ENCODE results near the gene ATP6V0A1.

GRCh38 chr17:42520540-42520951 is 61.9 kb downstream of the ATP6V0A1 start:
- TF ChIP-seq CTCF (conservative IDR thresholded peaks at IDR 0.05; ENCODE audit: low read depth in 2 of 2) (peak; percentile 48 to 60), JUNB (IDR thresholded peaks at IDR 0.05; ENCODE audit: unreplicated experiment) (no peak), EZH2 (IDR thresholded peaks at IDR 0.05; ENCODE audit: low read depth, unreplicated experiment) (no peak), POLR2AphosphoS5 (IDR thresholded peaks at IDR 0.05; ENCODE audit: low read depth) (no peak), EZH2phosphoT487 (IDR thresholded peaks at IDR 0.05; ENCODE audit: unreplicated experiment) (no peak), CREB1 (CRISPR knock-in tag; IDR thresholded peaks at IDR 0.05; ENCODE audit: low read depth) (no peak), REST (IDR thresholded peaks at IDR 0.05; ENCODE audit: unreplicated experiment) (no peak), ETS1 (IDR thresholded peaks at IDR 0.05) (no peak), ZNF462 (CRISPR knock-in tag; IDR thresholded peaks at IDR 0.05) (no peak), ZNF114 (CRISPR knock-in tag; IDR thresholded peaks at IDR 0.05) (no peak), ZNF331 (CRISPR knock-in tag; IDR thresholded peaks at IDR 0.05; ENCODE audit: low read depth) (no peak), STAT1 (IDR thresholded peaks at IDR 0.05; ENCODE audit: unreplicated experiment) (no peak), NANOG (IDR thresholded peaks at IDR 0.05; ENCODE audit: borderline replicate concordance) (no peak)

Measured in GM23338 (cell line).